K562 (cell line): ENCODE data around the gene PCSK2. TPM values are rescaled to one million over a fixed set of nuclear protein-coding genes. Genes with fewer than 3 reads are reported as not detected.

Source experiments
- ATAC-seq: fragments of 200-7000 bp; cut with Tn5 transposase; 3 replicates; pipeline ENCODE4 v1.9.1; 2020; ENCODE audit warnings: moderate library complexity
- BruUV-seq: library from RNA; stranded (reverse); fragments of 400-500 nt; replicated peaks from 2 replicates; lab custom pipeline; 2021; lab: Mats Ljungman, UMichigan
- CTCF ChIA-PET: fragments of 300-600 bp; formaldehyde crosslinking; extraction: SDS; loops from one replicate; lab custom pipeline; 2021; ENCODE audit warnings: low intra/inter-chr PET ratio; lab: Yijun Ruan, JAX
- POLR2A ChIA-PET: fragments of 300-600, 350-650 bp; sonication (Branson Sonifier 250); formaldehyde crosslinking; extraction: SDS; loops from one replicate; lab custom pipeline; 2021; ENCODE audit warnings: antibody characterized with exemption, inconsistent platforms; lab: Yijun Ruan, JAX
- DNase-seq, 4 experiments: peaks; one replicate each; pipeline versions ENCODE4 v3.0.0 to v3.0.0-alpha.2; 2011 to 2018; ENCODE audit warnings: low spot score in 3 of 4, mixed read lengths in 3 of 4; ENCODE audit errors: extremely low read depth in 1 of 4
- FAIRE-seq: peaks from 2 replicates; lab custom pipeline; 2011; peaks lifted over from hg19 to GRCh38; lab: Jason Lieb, UNC
- H2AFZ ChIP-seq: 2 replicates; pipeline ENCODE4 v1.6.0; 2011; ENCODE audit warnings: low read depth, low read length, control low read depth, inconsistent platforms
- H3K27ac ChIP-seq: fragments of 200-600 bp; 3 replicates; pipeline ENCODE4 v1.8.0; 2011; ENCODE audit warnings: low read depth, mild to moderate bottlenecking, control low read depth, inconsistent platforms, low read length, moderate library complexity, mixed read lengths; ENCODE audit errors: extremely low read depth
- H3K27me3 ChIP-seq, 2 experiments: fragments of 300-600 bp in 1 of 2; 2 replicates in 1 of 2; 3 replicates in 1 of 2; pipeline versions ENCODE4 v1.6.0 to v1.8.0; 2011; ENCODE audit warnings: inconsistent platforms in 2 of 2, low read length in 2 of 2, mild to moderate bottlenecking in 1 of 2, mixed read lengths in 1 of 2, moderate library complexity in 1 of 2; ENCODE audit not compliant: control insufficient read depth in 2 of 2, insufficient read depth in 2 of 2
- H3K36me3 ChIP-seq: fragments of 300-600 bp; 3 replicates; pipeline ENCODE4 v1.8.0; 2011; ENCODE audit warnings: mild to moderate bottlenecking, low read length, inconsistent platforms; ENCODE audit not compliant: control insufficient read depth, insufficient read depth
- H3K4me1 ChIP-seq, 2 experiments: fragments of 200-600 bp in 1 of 2; replicated peaks in 1 of 2; 2 replicates in 1 of 2; 3 replicates in 1 of 2; pipeline versions ENCODE4 v1.5.1 to v1.8.0; 2011; ENCODE audit warnings: inconsistent platforms in 2 of 2, low read length in 2 of 2, mild to moderate bottlenecking in 1 of 2, mixed read lengths in 1 of 2, moderate library complexity in 1 of 2; ENCODE audit not compliant: control insufficient read depth in 2 of 2, insufficient read depth in 2 of 2
- H3K4me2 ChIP-seq: 2 replicates; pipeline ENCODE4 v1.6.1; 2011; ENCODE audit warnings: low read length, control low read depth, inconsistent platforms, mixed read lengths; ENCODE audit not compliant: insufficient read depth
- H3K4me3 ChIP-seq: fragments of 200-600 bp; sonication (generic), shearing (Covaris generic); 2 replicates; pipeline ENCODE4 v1.5.1; 2016; ENCODE audit warnings: control low read depth, inconsistent platforms
- H3K79me2 ChIP-seq: fragments of 200-600 bp; 3 replicates; pipeline ENCODE4 v1.8.0; 2011; ENCODE audit warnings: low read length, inconsistent platforms; ENCODE audit not compliant: control insufficient read depth, insufficient read depth
- H3K9ac ChIP-seq, 2 experiments: 2 replicates each; pipeline versions ENCODE4 v1.6.0 to v1.6.1; 2011; ENCODE audit warnings: low read depth in 2 of 2, low read length in 2 of 2, control low read depth in 1 of 2, inconsistent platforms in 1 of 2, mild to moderate bottlenecking in 1 of 2, mixed read lengths in 1 of 2; ENCODE audit not compliant: insufficient read depth in 1 of 2
- H3K9me1 ChIP-seq: one replicate; pipeline ENCODE4 v1.6.0; 2011; ENCODE audit warnings: inconsistent platforms, mild to moderate bottlenecking, low read length, moderate library complexity; ENCODE audit not compliant: control insufficient read depth, insufficient read depth
- H3K9me3 ChIP-seq: replicated peaks from 2 replicates; pipeline ENCODE4 v1.5.1; 2011; ENCODE audit warnings: low read depth, low read length, inconsistent platforms; ENCODE audit not compliant: control insufficient read depth, insufficient read depth
- H4K20me1 ChIP-seq: replicated peaks from 2 replicates; pipeline ENCODE4 v1.6.1; 2011; ENCODE audit warnings: low read length, inconsistent platforms, mixed read lengths; ENCODE audit not compliant: control insufficient read depth, insufficient read depth
- GTF2E2 ChIP-seq: fragments of 200-800 bp; sonication (Bioruptor generic); IDR thresholded peaks from 2 replicates; pipeline ENCODE4 v1.6.1; 2016; ENCODE audit warnings: missing genetic modification characterization, missing compliant biosample characterization
- MBD2 ChIP-seq: sonication (generic); IDR thresholded peaks from 2 replicates; pipeline ENCODE4 v1.6.1; 2016; ENCODE audit warnings: low read depth, borderline replicate concordance
- PBX2 ChIP-seq, 2 experiments: IDR thresholded peaks in 1 of 2; conservative IDR thresholded peaks in 1 of 2; 2 replicates each; pipeline ENCODE4 v1.6.1; 2016; ENCODE audit warnings: low read depth in 2 of 2, mild to moderate bottlenecking in 1 of 2, missing compliant biosample characterization in 1 of 2, missing genetic modification characterization in 1 of 2, moderate library complexity in 1 of 2
- REST ChIP-seq, 2 experiments: fragments of 450-650 bp; formaldehyde crosslinking in 1 of 2; IDR thresholded peaks; 2 replicates each; pipeline versions ENCODE4 v1.4.0 to v1.6.1; 2014 to 2020; ENCODE audit warnings: mild to moderate bottlenecking in 2 of 2, borderline replicate concordance in 1 of 2, low read depth in 1 of 2
- TOE1 ChIP-seq, 2 experiments: fragments of 450-650 bp in 1 of 2; sonication (generic) in 1 of 2; formaldehyde crosslinking in 1 of 2; IDR thresholded peaks; 2 replicates each; pipeline versions ENCODE4 v1.7.1 to v1.8.0; 2016 to 2022; ENCODE audit warnings: borderline replicate concordance in 2 of 2, mild to moderate bottlenecking in 2 of 2, antibody characterized with exemption in 1 of 2, inconsistent platforms in 1 of 2, low read depth in 1 of 2, missing genetic modification reagents in 1 of 2, moderate library complexity in 1 of 2
- WGBS: fragments of 100-300 bp; shearing (Covaris generic); methylation state at CpG from one replicate; pipeline ENCODE4 v1.1.6; 2016; ENCODE audit warnings: low coverage, mixed read lengths; ENCODE audit not compliant: insufficient coverage; ENCODE audit errors: missing lambda C conversion rate; 5-methylcytosine and 5-hydroxymethylcytosine counted together
- in situ Hi-C: fragments of 300-500 bp; cut with MboI; formaldehyde crosslinking; loops from 4 replicates; pipeline ENCODE4 v1.15.0; 2018; ENCODE audit warnings: inconsistent platforms, mixed read lengths
- intact Hi-C: fragments of 100-400 bp; cut with micrococcal nuclease; formaldehyde crosslinking; loops from 2 replicates; pipeline ENCODE4 v1.14.2; 2022
- polyA plus RNA-seq, 8 experiments: library from polyadenylated mRNA; depleted of rRNA in 4 of 8; stranded (reverse) in 5 of 8; unstranded in 3 of 8; fragments of >200 nt; fragmentation: Nextera tagmentation in 2 of 8; fragmentation: Illumina TruSeq in 1 of 8; extraction: Ambion mirVana in 2 of 8; extraction: Trizol in 1 of 8; gene quantifications; 2 replicates each; pipeline versions ENCODE4 v1.2.1 to v1.2.3, GENCODE V29; 2011 to 2014; ENCODE audit warnings: inconsistent platforms in 1 of 8, missing spikeins in 1 of 8
- total RNA-seq, 7 experiments: library from RNA; depleted of rRNA in 6 of 7; stranded (reverse); fragments of >200 nt in 6 of 7; fragmentation: Illumina TruSeq in 2 of 7; extraction: Trizol in 2 of 7; gene quantifications; 2 replicates each; pipeline versions ENCODE4 v1.2.1 to v1.2.3, GENCODE V29; 2011 to 2021; ENCODE audit warnings: low replicate concordance in 1 of 7

Gene PCSK2
- total and polyA plus RNA-seq, 9 of the 15 experiments (the other 6 are each of a cell fraction or from before 2014, with no cell fraction given): 0.04 to 0.07 (median 0.05) TPM; not detected in 6

- TF ChIP-seq PBX2 (CRISPR knock-in tag; IDR thresholded peaks at IDR 0.05; ENCODE audit: low read depth) (no peak), PBX2 (tag; conservative IDR thresholded peaks at IDR 0.05; ENCODE audit: low read depth) (no peak), REST (IDR thresholded peaks at IDR 0.05; ENCODE audit: borderline replicate concordance) (0 out of 2 replicates have a peak, but pooled peaks have one; percentile 13), REST (CRISPR knock-in tag; IDR thresholded peaks at IDR 0.05; ENCODE audit: low read depth) (no peak), MBD2 (no peak), GTF2E2 (tag) (no peak), TOE1 (IDR thresholded peaks at IDR 0.05; ENCODE audit: borderline replicate concordance) (no peak), TOE1 (CRISPR knock-in tag; IDR thresholded peaks at IDR 0.05; ENCODE audit: borderline replicate concordance, low read depth) (no peak)
- TF ChIP-seq, all 486 proteins: peak for 1
- CTCF ChIA-PET: no interaction called here
Observed at GRCh38 chr20:17439616-17440296, 212.9 kb downstream of the PCSK2 start.

More at GRCh38 chr20:17439616-17440296, 212.9 kb downstream of the PCSK2 start:
- Histone ChIP-seq H3K27ac (no peak overlapping the region), H3K4me1 (peaks cover 0 to 7% of the 10 kb centered on the region in 2 experiments; a peak in 1 of 5 replicates), H3K79me2 (no peaks in the 10 kb centered on the region), H4K20me1 (no peaks in the 10 kb centered on the region), H3K9ac (no peak overlapping the region), H3K36me3 (no peaks in the 10 kb centered on the region), H3K27me3 (peaks cover 0 to 8% of the 10 kb centered on the region in 2 experiments; a peak in 1 of 5 replicates), H2AFZ (no peak overlapping the region), H3K9me3 (no peaks in the 10 kb centered on the region), H3K9me1 (no peaks in the 10 kb centered on the region), H3K4me2 (no peak overlapping the region), H3K4me3 (no peak overlapping the region)
- ATAC-seq: no peak
- no peak for FAIRE-seq
- 2% methylated on average over 8 of the region's 8 CpGs for WGBS
- intact Hi-C loops (loop anchor here (10.0 kb wide), 1 partner anchor 215 kb away; the partner anchor contains the start of gene PCSK2), in situ Hi-C loops (no loop called here)
- BruUV-seq: no TSS peak
- no peak for DNase-seq
- POLR2A ChIA-PET: no interaction called here
